HG03558 (cell line): Measurements from ENCODE around the gene SNRPB2.

Source experiments
- ATAC-seq: cut with Tn5 transposase; IDR thresholded peaks from one replicate; pipeline ENCODE4 v1.9.1; 2021; ENCODE audit warnings: moderate number of reproducible peaks; ENCODE audit not compliant: unreplicated experiment; ENCODE audit errors: extremely low read depth

SNRPB2 gene

GRCh38 chr20:16729565-16730460, at the start of gene SNRPB2:
SNRPB2 (plus strand) TSS chr20:16730026; CDS start chr20:16731703, 1,677 bp downstream.
- peak; percentile 98 for ATAC-seq

GRCh38 chr20:16684416-16684815, 45.4 kb upstream of the SNRPB2 start:
- ATAC-seq: no peak

GRCh38 chr20:16689906-16690305, 39.9 kb upstream of the SNRPB2 start:
- ATAC-seq: no peak

- ATAC-seq: no peak
These were observed 38.4 kb upstream of the SNRPB2 start for GRCh38 chr20:16691381-16691780.

- no peak for ATAC-seq
These were observed 37.8 kb upstream of the SNRPB2 start for GRCh38 chr20:16692009-16692408.

- no peak for ATAC-seq
These were observed 37.4 kb upstream of the SNRPB2 start for GRCh38 chr20:16692442-16692841.

- no peak for ATAC-seq
These were observed 36.5 kb upstream of the SNRPB2 start for GRCh38 chr20:16693278-16693677.

- no peak for ATAC-seq
These were observed 35.7 kb upstream of the SNRPB2 start for GRCh38 chr20:16694161-16694560.

- no peak for ATAC-seq
These were observed 34.2 kb upstream of the SNRPB2 start for GRCh38 chr20:16695628-16696027.

GRCh38 chr20:16699293-16699692, 30.5 kb upstream of the SNRPB2 start:
- no peak for ATAC-seq

- ATAC-seq: no peak
These were observed 28.5 kb upstream of the SNRPB2 start for GRCh38 chr20:16701296-16701695.

- ATAC-seq: no peak
These were observed 26.3 kb upstream of the SNRPB2 start for GRCh38 chr20:16703570-16703969.

GRCh38 chr20:16707674-16708073, 22.2 kb upstream of the SNRPB2 start:
- ATAC-seq: peak; percentile 42

- no peak for ATAC-seq
These were observed 21.2 kb upstream of the SNRPB2 start for GRCh38 chr20:16708602-16709001.

GRCh38 chr20:16709017-16709416, 20.8 kb upstream of the SNRPB2 start:
- ATAC-seq: peak; percentile 73

- ATAC-seq: no peak
These were observed 19.0 kb upstream of the SNRPB2 start for GRCh38 chr20:16710781-16711180.

GRCh38 chr20:16711661-16712258, 18.1 kb upstream of the SNRPB2 start:
- no peak for ATAC-seq

GRCh38 chr20:16712511-16712947, 17.3 kb upstream of the SNRPB2 start:
- no peak for ATAC-seq

GRCh38 chr20:16713066-16713465, 16.8 kb upstream of the SNRPB2 start:
- no peak for ATAC-seq

GRCh38 chr20:16714242-16714641, 15.6 kb upstream of the SNRPB2 start:
- no peak for ATAC-seq

- no peak for ATAC-seq
These were observed 15.1 kb upstream of the SNRPB2 start for GRCh38 chr20:16714751-16715150.

- no peak for ATAC-seq
These were observed 10.4 kb upstream of the SNRPB2 start for GRCh38 chr20:16719421-16719820.
